Middle frontal gyrus (tissue), 1 donor: ENCODE data around the gene GMNC.
"Not testable (repeated sequence)": the region's sequence is repeated elsewhere in the genome, so short reads cannot be mapped to it uniquely, and the experiment has no call there.

Source experiments
- DNase-seq: peaks from one replicate; pipeline ENCODE4 v3.0.0-alpha.2; 2015; ENCODE audit warnings: low spot score; ENCODE audit errors: extremely low spot score

The GMNC gene

GRCh38 chr3:190862209-190863118, at the start of gene GMNC:
TSS of gene GMNC (minus strand) at chr3:190862694. CDS start at chr3:190862615, 79 bp downstream.
- peak; percentile 61 for DNase-seq

- no peak for DNase-seq
These were observed 48.9 kb upstream of the GMNC start for GRCh38 chr3:190911382-190911781.

- no peak for DNase-seq
These were observed 47.4 kb upstream of the GMNC start for GRCh38 chr3:190909908-190910307.

- DNase-seq: no peak
These were observed 40.7 kb upstream of the GMNC start for GRCh38 chr3:190903156-190903555.

- no peak for DNase-seq
These were observed 39.8 kb upstream of the GMNC start for GRCh38 chr3:190902292-190902691.

GRCh38 chr3:190892395-190892902, 30.0 kb upstream of the GMNC start:
- DNase-seq: no peak

GRCh38 chr3:190886945-190887344, 24.5 kb upstream of the GMNC start:
- DNase-seq: no peak

- peak; percentile 52 for DNase-seq
These were observed 21.7 kb upstream of the GMNC start for GRCh38 chr3:190883973-190884832.

- DNase-seq: no peak
These were observed 20.6 kb upstream of the GMNC start for GRCh38 chr3:190883141-190883540.

- DNase-seq: no peak
These were observed 15.4 kb upstream of the GMNC start for GRCh38 chr3:190877925-190878324.

- DNase-seq: not testable (repeated sequence)
These were observed 13.9 kb upstream of the GMNC start for GRCh38 chr3:190876433-190876832.

GRCh38 chr3:190875061-190875460, 12.6 kb upstream of the GMNC start:
- not testable (repeated sequence) for DNase-seq

GRCh38 chr3:190870127-190870526, 7.6 kb upstream of the GMNC start:
- DNase-seq: no peak

- DNase-seq: no peak
These were observed 4.6 kb upstream of the GMNC start for GRCh38 chr3:190867071-190867470.

GRCh38 chr3:190865828-190866227, 3.3 kb upstream of the GMNC start:
- no peak for DNase-seq

- DNase-seq: no peak
These were observed 2.9 kb upstream of the GMNC start for GRCh38 chr3:190865419-190865818.

GRCh38 chr3:190864002-190864401, 1.5 kb upstream of the GMNC start:
- DNase-seq: no peak

GRCh38 chr3:190863119-190863465, 598 bp upstream of the GMNC start:
- no peak for DNase-seq

- no peak for DNase-seq
These were observed 2.0 kb downstream of the GMNC start for GRCh38 chr3:190860521-190860920.

- no peak for DNase-seq
These were observed 7.3 kb downstream of the GMNC start for GRCh38 chr3:190855151-190855550.

- no peak for DNase-seq
These were observed 8.4 kb downstream of the GMNC start for GRCh38 chr3:190854062-190854461.

GRCh38 chr3:190853464-190853863, 9.0 kb downstream of the GMNC start:
- DNase-seq: no peak
